B cell (primary cell): Measurements from ENCODE around the gene CXCL10. TPM values are rescaled to one million over a fixed set of nuclear protein-coding genes. Genes with fewer than 3 reads are reported as not detected.

Experiments used
- ATAC-seq: fragments of 200-7000 bp; cut with Tn5 transposase; one replicate; pipeline ENCODE4 v1.10.0; 2021; ENCODE audit warnings: low read depth, mild to moderate bottlenecking, moderate number of reproducible peaks, moderate library complexity
- CTCF ChIA-PET: fragments of 350-600 bp; sonication (Branson Sonifier 250); formaldehyde crosslinking; loops from one replicate; lab custom pipeline; 2021; ENCODE audit warnings: antibody characterized with exemption, inconsistent platforms; lab: Charles Lee
- POLR2A ChIA-PET: fragments of 350-600 bp; sonication (Branson Sonifier 250); formaldehyde crosslinking; loops from one replicate; lab custom pipeline; 2021; ENCODE audit warnings: antibody characterized with exemption; lab: Charles Lee
- DNase-seq: peaks from one replicate; pipeline ENCODE4 v3.0.0; 2013
- H2AFZ ChIP-seq: 2 replicates; pipeline ENCODE4 v1.6.1; 2012; ENCODE audit warnings: mild to moderate bottlenecking, low read depth, low read length; ENCODE audit not compliant: insufficient read depth, poor library complexity, severe bottlenecking
- H3K27ac ChIP-seq, 2 donors: 1 replicate in 1 of 2; 2 replicates in 1 of 2; pipeline ENCODE4 v1.5.1; 2012 to 2013; ENCODE audit warnings: low read length in 2 of 2, mild to moderate bottlenecking in 2 of 2, moderate library complexity in 1 of 2
- H3K27me3 ChIP-seq, 4 experiments: fragments of 200-600 bp in 1 of 4; sonication (generic) in 1 of 4; replicated peaks in 1 of 4; 1 replicate in 2 of 4; 2 replicates in 2 of 4; pipeline versions ENCODE4 v1.6.1 to v1.7.0; 2013 to 2016; ENCODE audit warnings: low read length in 3 of 4, mild to moderate bottlenecking in 2 of 4, mixed read lengths in 1 of 4, moderate library complexity in 1 of 4; ENCODE audit not compliant: insufficient read depth in 4 of 4, control insufficient read depth in 3 of 4; ENCODE audit errors: control extremely low read depth in 1 of 4
- H3K36me3 ChIP-seq, 2 experiments: replicated peaks in 1 of 2; 1 replicate in 1 of 2; 2 replicates in 1 of 2; pipeline versions ENCODE4 v1.6.1 to v1.7.1; 2013; ENCODE audit warnings: low read length in 1 of 2; ENCODE audit not compliant: insufficient read depth in 2 of 2, control insufficient read depth in 1 of 2; ENCODE audit errors: control extremely low read depth in 1 of 2, extremely low read depth in 1 of 2
- H3K4me1 ChIP-seq, 2 donors: fragments of 200-600 bp in 1 of 2; sonication (generic) in 1 of 2; 1 replicate in 1 of 2; 2 replicates in 1 of 2; pipeline versions ENCODE4 v1.5.1 to v1.6.1; 2013 to 2017; ENCODE audit warnings: low read length in 2 of 2; ENCODE audit not compliant: control insufficient read depth in 2 of 2, insufficient read depth in 2 of 2
- H3K4me2 ChIP-seq: replicated peaks from 2 replicates; pipeline ENCODE3; 2012; ENCODE audit warnings: mild to moderate bottlenecking, low read depth, low read length; ENCODE audit not compliant: poor library complexity, severe bottlenecking
- H3K4me3 ChIP-seq, 5 experiments: fragments of 200-600 bp in 1 of 5; sonication (generic) in 1 of 5; 1 replicate in 3 of 5; 2 replicates in 2 of 5; pipeline versions ENCODE4 v1.5.1 to v1.7.0; 2011 to 2016; ENCODE audit warnings: low read length in 4 of 5, mild to moderate bottlenecking in 4 of 5, low read depth in 2 of 5, control low read depth in 1 of 5, moderate library complexity in 1 of 5; ENCODE audit not compliant: insufficient read depth in 1 of 5; ENCODE audit errors: control extremely low read depth in 1 of 5, extremely low read depth in 1 of 5
- H3K79me2 ChIP-seq: fragments of 200-600 bp; sonication (generic); one replicate; pipeline ENCODE4 v1.6.0; 2016; ENCODE audit warnings: low read length; ENCODE audit not compliant: control insufficient read depth, insufficient read depth
- H3K9ac ChIP-seq: fragments of 200-600 bp; sonication (generic); 2 replicates; pipeline ENCODE4 v1.6.1; 2017; ENCODE audit warnings: mild to moderate bottlenecking, low read length, moderate library complexity
- H3K9me3 ChIP-seq, 3 donors: one replicate each; pipeline versions ENCODE4 v1.6.1 to v1.7.1; 2013; ENCODE audit warnings: low read length in 2 of 3; ENCODE audit not compliant: control insufficient read depth in 2 of 3, insufficient read depth in 1 of 3; ENCODE audit errors: control extremely low read depth in 1 of 3
- H4K20me1 ChIP-seq: 2 replicates; pipeline ENCODE4 v1.6.0; 2012; ENCODE audit warnings: mild to moderate bottlenecking, low read length; ENCODE audit not compliant: insufficient read depth, control insufficient read depth, poor library complexity, severe bottlenecking
- H3K27ac Mint-ChIP-seq: one replicate; pipeline ENCODE4 v1.8.0; 2021; ENCODE audit warnings: mixed read lengths
- H3K27me3 Mint-ChIP-seq: one replicate; pipeline ENCODE4 v1.8.0; 2021; ENCODE audit warnings: mixed read lengths
- H3K4me1 Mint-ChIP-seq: one replicate; pipeline ENCODE4 v1.8.0; 2021; ENCODE audit warnings: mixed read lengths
- H3K4me3 Mint-ChIP-seq: one replicate; pipeline ENCODE4 v1.8.0; 2021; ENCODE audit warnings: mixed read lengths
- H3K9me3 Mint-ChIP-seq: one replicate; pipeline ENCODE4 v1.8.0; 2022; ENCODE audit warnings: mixed read lengths; ENCODE audit not compliant: insufficient read depth
- CTCF ChIP-seq: fragments of 200-600 bp; IDR thresholded peaks from one replicate; pipeline ENCODE4 v1.8.0; 2022; ENCODE audit warnings: antibody characterized with exemption, mild to moderate bottlenecking
- EZH2 ChIP-seq: IDR thresholded peaks from 2 replicates; pipeline ENCODE4 v1.6.1; 2012; ENCODE audit warnings: borderline replicate concordance, low read depth, mild to moderate bottlenecking, moderate library complexity, low read length; ENCODE audit not compliant: insufficient read depth, poor library complexity, severe bottlenecking
- WGBS: methylation state at CpG from one replicate; pipeline ENCODE4 v1.1.5; 2013; ENCODE audit warnings: missing lambda C conversion rate; ENCODE audit not compliant: insufficient coverage; 5-methylcytosine and 5-hydroxymethylcytosine counted together
- intact Hi-C: fragments of 100-400 bp; cut with micrococcal nuclease; formaldehyde crosslinking; loops from one replicate; pipeline ENCODE4 v1.10.0; 2022
- polyA plus RNA-seq: library from polyadenylated mRNA; depleted of rRNA; stranded (reverse); fragments of >200 nt; gene quantifications from 2 replicates; pipeline ENCODE4 v1.2.3, GENCODE V29; 2012
- total RNA-seq, 2 donors: library from RNA; stranded (reverse); fragments of 120-200 nt in 1 of 2; gene quantifications; 1 replicate in 1 of 2; 2 replicates in 1 of 2; pipeline versions ENCODE4 v1.2.3 to v1.2.4, GENCODE V29; 2013 to 2022

CXCL10 gene
- total and polyA plus RNA-seq, 2 donors (not counting 1 experiment from before 2014, with no cell fraction given): 0.07 TPM; not detected in 1

GRCh38 chr4:76058888-76059426 is 35.7 kb upstream of the CXCL10 start:
- Mint-ChIP-seq H3K4me3 (no peak overlapping the region), H3K27ac (no peak overlapping the region), H3K27me3 (no peaks in the 10 kb centered on the region), H3K9me3 (no peaks in the 10 kb centered on the region), H3K4me1 (peaks cover 42% of the 10 kb centered on the region)
- Histone ChIP-seq H3K27ac (no peak overlapping the region), H3K27me3 (no peaks in the 10 kb centered on the region), H2AFZ (no peak overlapping the region), H3K4me1 (peaks cover 39 to 45% of the 10 kb centered on the region in 2 donors), H3K9me3 (peaks cover 0 to 3% (median 0%) of the 10 kb centered on the region in 3 donors), H3K4me2 (no peak overlapping the region), H3K79me2 (no peaks in the 10 kb centered on the region), H3K36me3 (no peaks in the 10 kb centered on the region), H4K20me1 (no peaks in the 10 kb centered on the region), H3K4me3 (no peak overlapping the region), H3K9ac (no peak overlapping the region)
- DNase-seq (no peak), ATAC-seq (no peak)
- TF ChIP-seq CTCF (no peak), EZH2 (no peak)
- POLR2A ChIA-PET: no interaction called here
- 89% methylated on average over 2 of the region's 3 CpGs for WGBS
- intact Hi-C loops: loop anchor here (5.0 kb wide), 1 partner anchor 37 kb away; the partner anchor contains the start of gene CXCL10
- CTCF ChIA-PET: interaction anchor here (1.1 to 2.9 kb wide), 7 partner anchors 8 to 66 kb away, joined by 3 to 17 read pairs (median 4); no protein-coding TSS in a partner anchor

GRCh38 chr4:76058302-76058701 is 35.0 kb upstream of the CXCL10 start:
- Histone ChIP-seq H3K9ac (no peak overlapping the region), H3K4me2 (no peak overlapping the region), H4K20me1 (no peaks in the 10 kb centered on the region), H3K27me3 (no peaks in the 10 kb centered on the region), H3K9me3 (peaks cover 0 to 3% (median 0%) of the 10 kb centered on the region in 3 donors), H3K4me1 (peaks cover 39 to 45% of the 10 kb centered on the region in 2 donors), H3K4me3 (no peak overlapping the region), H3K79me2 (no peaks in the 10 kb centered on the region), H3K36me3 (no peaks in the 10 kb centered on the region), H2AFZ (no peak overlapping the region), H3K27ac (no peak overlapping the region)
- Mint-ChIP-seq H3K4me3 (no peak overlapping the region), H3K27me3 (no peaks in the 10 kb centered on the region), H3K4me1 (peaks cover 42% of the 10 kb centered on the region), H3K27ac (no peak overlapping the region), H3K9me3 (no peaks in the 10 kb centered on the region)
- DNase-seq (no peak), ATAC-seq (no peak)
- intact Hi-C loops: loop anchor here (5.0 kb wide), 1 partner anchor 36 kb away; the partner anchor contains the start of gene CXCL10
- TF ChIP-seq CTCF (no peak), EZH2 (no peak)
- ChIA-PET POLR2A (no interaction called here), CTCF (interaction anchor here (0.6 to 2.9 kb wide), 8 partner anchors 9 to 79 kb away, joined by 3 to 17 read pairs (median 4); no protein-coding TSS in a partner anchor)
